Right atrium auricular region (tissue), 2 donors: Measurements from ENCODE around the gene DDX23. TPM values are rescaled to one million over a fixed set of nuclear protein-coding genes. Genes with fewer than 3 reads are reported as not detected.

Experiments used
- DNase-seq: peaks from one replicate; pipeline ENCODE4 v3.0.0-alpha.2; 2019; ENCODE audit warnings: low spot score
- H3K27ac ChIP-seq, 2 donors: fragments of 200-600 bp; sonication (generic); 1 replicate in 1 of 2; 2 replicates in 1 of 2; pipeline ENCODE4 v1.5.1; 2016 to 2019
- H3K27me3 ChIP-seq, 2 donors: fragments of 200-600 bp; sonication (generic); one replicate each; pipeline versions ENCODE4 v1.5.1 to v1.6.0; 2017 to 2019
- H3K36me3 ChIP-seq: fragments of 200-600 bp; sonication (generic); one replicate; pipeline ENCODE4 v1.5.1; 2016
- H3K4me1 ChIP-seq, 2 donors: fragments of 200-600 bp; sonication (generic); one replicate each; pipeline versions ENCODE4 v1.5.1 to v1.6.0; 2017 to 2019
- H3K4me3 ChIP-seq, 2 donors: fragments of 200-600 bp; sonication (generic); 1 replicate in 1 of 2; 2 replicates in 1 of 2; pipeline ENCODE4 v1.5.1; 2017 to 2019; ENCODE audit warnings: mild to moderate bottlenecking in 1 of 2, moderate library complexity in 1 of 2
- H3K9me3 ChIP-seq, 2 donors: fragments of 200-600 bp; sonication (generic); one replicate each; pipeline ENCODE4 v1.5.1; 2019
- CTCF ChIP-seq, 2 donors: fragments of 200-600 bp; sonication (generic); IDR thresholded peaks; one replicate each; pipeline ENCODE4 v1.5.1; 2019; ENCODE audit warnings: antibody characterized with exemption in 2 of 2
- total RNA-seq, 2 donors: library from RNA; depleted of rRNA; stranded (reverse); fragments of >200 nt; gene quantifications; one replicate each; pipeline ENCODE4 v1.1.0, GENCODE V29; 2016

The DDX23 gene
- total RNA-seq, 2 donors from 2014 or later = 28.3 to 34.2 TPM

GRCh38 chr12:48795550-48796455 is 56.2 kb downstream of the DDX23 start:
- no peaks in the 10 kb centered on the region for H3K27me3 ChIP-seq
- peak; percentile 89 to 96 for TF ChIP-seq CTCF (IDR thresholded peaks at IDR 0.05)
- H3K9me3 ChIP-seq = no peaks in the 10 kb centered on the region
- H3K27ac ChIP-seq = no peak overlapping the region
- H3K36me3 ChIP-seq = no peaks in the 10 kb centered on the region
- no peak overlapping the region for H3K4me3 ChIP-seq
- H3K4me1 ChIP-seq = peaks cover 0 to 5% of the 10 kb centered on the region in 2 donors
- DNase-seq = peak; percentile 89

GRCh38 chr12:48794870-48795269 is 57.1 kb downstream of the DDX23 start:
- Histone ChIP-seq H3K4me3 (no peak overlapping the region), H3K27ac (no peak overlapping the region), H3K36me3 (no peaks in the 10 kb centered on the region), H3K4me1 (peaks cover 0 to 8% of the 10 kb centered on the region in 2 donors), H3K27me3 (no peaks in the 10 kb centered on the region), H3K9me3 (no peaks in the 10 kb centered on the region)
- no peak for DNase-seq
- no peak for TF ChIP-seq CTCF (IDR thresholded peaks at IDR 0.05)

GRCh38 chr12:48793696-48794095 is 58.3 kb downstream of the DDX23 start:
- no peaks in the 10 kb centered on the region for H3K9me3 ChIP-seq
- H3K4me1 ChIP-seq = peaks cover 0 to 13% of the 10 kb centered on the region in 2 donors
- DNase-seq = no peak

GRCh38 chr12:48789858-48790326 is 62.1 kb downstream of the DDX23 start:
- Histone ChIP-seq H3K36me3 (no peaks in the 10 kb centered on the region), H3K27ac (peak overlapping the region; percentile 93 to 97), H3K4me3 (peak overlapping the region; percentile 90 to 97), H3K9me3 (no peaks in the 10 kb centered on the region), H3K4me1 (peaks cover 0 to 40% of the 10 kb centered on the region in 2 donors), H3K27me3 (no peaks in the 10 kb centered on the region)
- no peak for DNase-seq
- no peak for TF ChIP-seq CTCF (IDR thresholded peaks at IDR 0.05)

More at GRCh38 chr12:48793696-48794095, 58.3 kb downstream of the DDX23 start:
- Histone ChIP-seq H3K36me3 (no peaks in the 10 kb centered on the region), H3K27me3 (no peaks in the 10 kb centered on the region), H3K27ac (no peak overlapping the region), H3K4me3 (no peak overlapping the region)
- no peak for TF ChIP-seq CTCF (IDR thresholded peaks at IDR 0.05)

- H3K36me3 ChIP-seq = no peaks in the 10 kb centered on the region
- peak in 1 of 2 donors; percentile 9 for TF ChIP-seq CTCF (IDR thresholded peaks at IDR 0.05)
- DNase-seq = peak; percentile 84
- peak within 1 kb of the TSS; percentile 93 to 97 for H3K27ac ChIP-seq
- peaks cover 0 to 46% of the 10 kb centered on the region in 2 donors for H3K4me1 ChIP-seq
- no peaks in the 10 kb centered on the region for H3K9me3 ChIP-seq
- H3K27me3 ChIP-seq = no peaks in the 10 kb centered on the region
- H3K4me3 ChIP-seq = peak within 1 kb of the TSS; percentile 90 to 97
These were observed 62.8 kb downstream of the DDX23 start, which contains the start of gene ADCY6 for GRCh38 chr12:48788854-48789775. Gene ADCY6 (minus strand): TSS chr12:48789089. CDS start chr12:48783434, 5,655 bp downstream.
